Caco-2 (cell line): Measurements from ENCODE around the gene PXYLP1. TPM values are rescaled to one million over a fixed set of nuclear protein-coding genes. Genes with fewer than 3 reads are reported as not detected.

Experiments
- Bru-seq: library from RNA; stranded (reverse); fragments of 400-500 nt; gene quantifications from one replicate; lab custom pipeline; 2021; lab: Mats Ljungman, UMichigan
- BruChase-seq, 2 experiments: library from RNA; stranded (reverse); fragments of 400-500 nt; gene quantifications; one replicate each; lab custom pipeline; 2021; lab: Mats Ljungman, UMichigan
- BruUV-seq: library from RNA; stranded (reverse); fragments of 400-500 nt; replicated peaks from 2 replicates; lab custom pipeline; 2021; lab: Mats Ljungman, UMichigan
- CTCF ChIA-PET: fragments of 300-600 bp; sonication (Branson Sonifier 250); formaldehyde crosslinking; loops from one replicate; lab custom pipeline; 2022; ENCODE audit warnings: antibody characterized with exemption; lab: Charles Lee
- POLR2A ChIA-PET: fragments of 300-600 bp; sonication (Branson Sonifier 250); formaldehyde crosslinking; loops from one replicate; lab custom pipeline; 2022; ENCODE audit warnings: antibody characterized with exemption; lab: Charles Lee
- DNase-seq, 2 experiments: peaks; one replicate each; pipeline versions ENCODE4 v3.0.0 to v3.0.0-alpha.2; 2020 to 2022
- H3K27me3 ChIP-seq: replicated peaks from 2 replicates; pipeline ENCODE4 v1.6.0; 2011; ENCODE audit warnings: low read length; ENCODE audit not compliant: control insufficient read depth, insufficient read depth
- H3K36me3 ChIP-seq: 2 replicates; pipeline ENCODE4 v1.5.1; 2011; ENCODE audit warnings: low read length; ENCODE audit not compliant: control insufficient read depth, insufficient read depth
- H3K4me1 ChIP-seq: fragments of 250-450 bp; sonication (Bioruptor Pico); 2 replicates; pipeline ENCODE4 v1.5.1; 2020; ENCODE audit warnings: mild to moderate bottlenecking
- H3K4me3 ChIP-seq: 2 replicates; pipeline ENCODE4 v1.5.1; 2011; ENCODE audit warnings: low read depth, mild to moderate bottlenecking, control low read depth, low read length
- H3K9me3 ChIP-seq: fragments of 250-450 bp; sonication (Bioruptor Pico); 2 replicates; pipeline ENCODE4 v1.5.1; 2020; ENCODE audit warnings: mild to moderate bottlenecking, moderate library complexity
- H3K27ac Mint-ChIP-seq: one replicate; pipeline ENCODE4 v1.8.0; 2022; ENCODE audit warnings: mixed read lengths; ENCODE audit not compliant: unreplicated experiment
- H3K27me3 Mint-ChIP-seq: one replicate; pipeline ENCODE4 v1.8.0; 2022; ENCODE audit warnings: mixed read lengths; ENCODE audit not compliant: insufficient read depth, unreplicated experiment
- H3K36me3 Mint-ChIP-seq: one replicate; pipeline ENCODE4 v1.8.0; 2022; ENCODE audit warnings: mild to moderate bottlenecking, mixed read lengths; ENCODE audit not compliant: insufficient read depth, unreplicated experiment
- H3K4me1 Mint-ChIP-seq: one replicate; pipeline ENCODE4 v1.8.0; 2022; ENCODE audit warnings: low read depth, mixed read lengths; ENCODE audit not compliant: unreplicated experiment
- H3K4me3 Mint-ChIP-seq: one replicate; pipeline ENCODE4 v1.8.0; 2022; ENCODE audit warnings: mild to moderate bottlenecking, moderate library complexity, mixed read lengths; ENCODE audit not compliant: unreplicated experiment
- H3K9me3 Mint-ChIP-seq: one replicate; pipeline ENCODE4 v1.8.0; 2022; ENCODE audit warnings: mixed read lengths; ENCODE audit not compliant: unreplicated experiment
- CTCF ChIP-seq, 2 experiments: fragments of 200-600 bp in 1 of 2; IDR thresholded peaks; 1 replicate in 1 of 2; 2 replicates in 1 of 2; pipeline versions ENCODE4 v1.5.1 to v1.8.0; 2011 to 2022; ENCODE audit warnings: antibody characterized with exemption in 1 of 2, control low read depth in 1 of 2, inconsistent platforms in 1 of 2, low read depth in 1 of 2, low read length in 1 of 2, mild to moderate bottlenecking in 1 of 2, moderate library complexity in 1 of 2; ENCODE audit not compliant: insufficient read depth in 1 of 2, severe bottlenecking in 1 of 2, unreplicated experiment in 1 of 2
- intact Hi-C: fragments of 100-400 bp; cut with micrococcal nuclease; formaldehyde crosslinking; loops from one replicate; pipeline ENCODE4 v1.10.0; 2022; ENCODE audit not compliant: unreplicated experiment
- long read RNA-seq: library from polyadenylated mRNA; stranded (forward); transcript quantifications from one replicate; pipeline ENCODE4 v2.0.0, GENCODE V29; 2022
- total RNA-seq: library from RNA; stranded (reverse); gene quantifications from 2 replicates; pipeline ENCODE4 v1.2.3, GENCODE V29; 2022

PXYLP1 gene
- total RNA-seq (22.8 and 24.6 TPM in 2 replicates), Bru-seq, nascent RNA (percentile 68 among the genes with signal in this experiment), BruChase-seq, experiment 1, labeled RNA remaining after a 2-hour chase (percentile 68 among the genes with signal in this experiment), BruChase-seq, experiment 2, labeled RNA remaining after a 6-hour chase (percentile 68 among the genes with signal in this experiment)
- long read RNA-seq, transcript PXYLP1-203 (7 exons, 2,066 nt), result minor isoform, 5 of 24 reads
- long read RNA-seq, transcript PXYLP1-201 (6 exons, 3,281 nt), result major isoform, 10 of 24 reads
- long read RNA-seq, partial matches to known transcripts, result 3 of 24 reads
- long read RNA-seq, other reads (novel, unspliced or antisense), result 5 of 24 reads

- H3K27me3 Mint-ChIP-seq, result no peaks in the 10 kb centered on the region
- no peaks in the 10 kb centered on the region for H3K36me3 ChIP-seq
- DNase-seq, result peak; percentile 91 to 96
- peaks cover 11% of the 10 kb centered on the region for H3K36me3 Mint-ChIP-seq
- ChIA-PET CTCF (interaction anchor here (0.6 to 1.9 kb wide), 22 partner anchors 8 to 256 kb away, joined by 3 to 11 read pairs (median 4); partner anchors contain the start of gene RASA2), POLR2A (interaction anchor here (0.6 to 1.2 kb wide), 5 partner anchors 48 to 646 kb away, joined by 3 to 8 read pairs (median 3); no protein-coding TSS in a partner anchor)
- peak; percentile 26 to 56 for TF ChIP-seq CTCF (IDR thresholded peaks at IDR 0.05; ENCODE audit: insufficient read depth in 1 of 2, low read depth in 1 of 2, low read length in 1 of 2, severe bottlenecking in 1 of 2, unreplicated experiment in 1 of 2)
- peak within 1 kb of the TSS; percentile 15 for H3K27ac Mint-ChIP-seq
- peak within 1 kb of the TSS; percentile 80 for H3K4me3 ChIP-seq
- H3K9me3 Mint-ChIP-seq, result no peaks in the 10 kb centered on the region
- H3K4me1 Mint-ChIP-seq, result peaks cover 44% of the 10 kb centered on the region
- H3K9me3 ChIP-seq, result no peaks in the 10 kb centered on the region
- no TSS peak for BruUV-seq
- H3K27me3 ChIP-seq, result no peaks in the 10 kb centered on the region
- peaks cover 38% of the 10 kb centered on the region for H3K4me1 ChIP-seq
- peak within 1 kb of the TSS; percentile 84 for H3K4me3 Mint-ChIP-seq
- intact Hi-C loops, result loop anchor here (1.0 kb wide), 1 partner anchor 48 kb away; no protein-coding TSS in a partner anchor
Measured at GRCh38 chr3:141231101-141231951, at the start of gene PXYLP1. Gene PXYLP1, plus strand, starts transcription at chr3:141231825. Its CDS starts 28,351 bp downstream, at chr3:141260176.

GRCh38 chr3:141183606-141184005 is 48.0 kb upstream of the PXYLP1 start:
- POLR2A ChIA-PET, result no interaction called here
- no peaks in the 10 kb centered on the region for H3K27me3 ChIP-seq
- H3K9me3 Mint-ChIP-seq, result no peaks in the 10 kb centered on the region
- intact Hi-C loops, result no loop called here
- no peak for DNase-seq
- no peak overlapping the region for H3K4me3 ChIP-seq
- H3K4me1 Mint-ChIP-seq, result no peaks in the 10 kb centered on the region
- CTCF ChIA-PET, result no interaction called here
- no peak overlapping the region for H3K4me3 Mint-ChIP-seq
- no peaks in the 10 kb centered on the region for H3K4me1 ChIP-seq
- no peak overlapping the region for H3K27ac Mint-ChIP-seq
- no TSS peak for BruUV-seq
- no peak for TF ChIP-seq CTCF (IDR thresholded peaks at IDR 0.05; ENCODE audit: insufficient read depth in 1 of 2, low read depth in 1 of 2, low read length in 1 of 2, severe bottlenecking in 1 of 2, unreplicated experiment in 1 of 2)
- no peaks in the 10 kb centered on the region for H3K36me3 ChIP-seq
- peaks cover 7% of the 10 kb centered on the region for H3K27me3 Mint-ChIP-seq
- no peaks in the 10 kb centered on the region for H3K36me3 Mint-ChIP-seq
- H3K9me3 ChIP-seq, result 0 out of 2 replicates have a peak, but pooled peaks cover 7% of the 10 kb centered on the region

- CTCF ChIA-PET, result no interaction called here
- 0 out of 2 replicates have a peak, but pooled peaks cover 7% of the 10 kb centered on the region for H3K9me3 ChIP-seq
Measured at GRCh38 chr3:141184430-141184829, 47.2 kb upstream of the PXYLP1 start.

More at GRCh38 chr3:141184430-141184829, 47.2 kb upstream of the PXYLP1 start:
- POLR2A ChIA-PET, result no interaction called here
- Mint-ChIP-seq H3K36me3 (no peaks in the 10 kb centered on the region), H3K4me3 (no peak overlapping the region), H3K27ac (no peak overlapping the region), H3K27me3 (peaks cover 4% of the 10 kb centered on the region), H3K4me1 (no peaks in the 10 kb centered on the region), H3K9me3 (no peaks in the 10 kb centered on the region)
- TF ChIP-seq CTCF (IDR thresholded peaks at IDR 0.05; ENCODE audit: insufficient read depth in 1 of 2, low read depth in 1 of 2, low read length in 1 of 2, severe bottlenecking in 1 of 2, unreplicated experiment in 1 of 2), result no peak
- intact Hi-C loops, result no loop called here
- no peaks in the 10 kb centered on the region for H3K4me1 ChIP-seq
- H3K36me3 ChIP-seq, result no peaks in the 10 kb centered on the region
- H3K4me3 ChIP-seq, result no peak overlapping the region
- DNase-seq, result no peak
- no TSS peak for BruUV-seq
- no peaks in the 10 kb centered on the region for H3K27me3 ChIP-seq
